Aorta (tissue), 5 donors: ENCODE measurements around the gene ATP5ME. TPM values are rescaled to one million over a fixed set of nuclear protein-coding genes. Genes with fewer than 3 reads are reported as not detected.

ENCODE experiments used
- ATAC-seq: fragments of 200-7000 bp; cut with Tn5 transposase; one replicate; pipeline ENCODE4 v1.9.1; 2022; ENCODE audit warnings: moderate library complexity; ENCODE audit not compliant: low FRiP score
- DNase-seq, 2 donors: peaks; one replicate each; pipeline ENCODE4 v3.0.0-alpha.2; 2020
- H3K27ac ChIP-seq, 2 donors: one replicate each; pipeline ENCODE4 v1.5.1; 2013; ENCODE audit warnings: low read length in 2 of 2, mild to moderate bottlenecking in 2 of 2, moderate library complexity in 2 of 2, control low read depth in 1 of 2, inconsistent platforms in 1 of 2, low read depth in 1 of 2
- H3K27me3 ChIP-seq, 2 donors: one replicate each; pipeline ENCODE4 v1.6.1; 2013; ENCODE audit warnings: control low read depth in 1 of 2, low read length in 1 of 2, mild to moderate bottlenecking in 1 of 2, moderate library complexity in 1 of 2; ENCODE audit not compliant: insufficient read depth in 2 of 2, control insufficient read depth in 1 of 2
- H3K36me3 ChIP-seq, 2 donors: one replicate each; pipeline ENCODE4 v1.6.1; 2013; ENCODE audit warnings: control low read depth in 1 of 2, low read length in 1 of 2, mild to moderate bottlenecking in 1 of 2; ENCODE audit not compliant: insufficient read depth in 2 of 2, control insufficient read depth in 1 of 2
- H3K4me1 ChIP-seq, 2 donors: one replicate each; pipeline ENCODE4 v1.6.1; 2013; ENCODE audit warnings: low read length in 2 of 2, control low read depth in 1 of 2, mild to moderate bottlenecking in 1 of 2, moderate library complexity in 1 of 2; ENCODE audit not compliant: insufficient read depth in 2 of 2, control insufficient read depth in 1 of 2
- H3K4me3 ChIP-seq, 2 donors: one replicate each; pipeline ENCODE4 v1.5.1; 2013; ENCODE audit warnings: low read length in 2 of 2, control low read depth in 1 of 2, mild to moderate bottlenecking in 1 of 2
- H3K9me3 ChIP-seq: one replicate; pipeline ENCODE4 v1.6.1; 2013; ENCODE audit warnings: mild to moderate bottlenecking, low read length; ENCODE audit not compliant: control insufficient read depth
- WGBS, 2 donors: extraction: QIAGEN DNeasy Blood & Tissue Kit; methylation state at CpG; one replicate each; pipeline ENCODE4 v1.1.7; 2013; 5-methylcytosine and 5-hydroxymethylcytosine counted together
- intact Hi-C, 2 donors: fragments of 100-400 bp; cut with DNase I; formaldehyde crosslinking; loops; one replicate each; pipeline versions ENCODE4 v1.14.2 to v1.15.0; 2022
- polyA plus RNA-seq, 2 donors: library from polyadenylated mRNA; stranded (reverse); fragments of 200-250 nt; gene quantifications; one replicate each; pipeline ENCODE4 v1.2.3, GENCODE V29; 2013
- total RNA-seq, 2 donors: library from RNA; stranded (reverse); fragmentation: NEBNext Ultra II Directional; extraction: Animal tissue kit (Norgen Biotek cat#: 25700); gene quantifications; one replicate each; pipeline ENCODE4 v1.2.1, GENCODE V29; 2021
- donor health status: healthy with polysubstance abuse.
- donor health status: Bipolar disorder and iron deficiency.
- donor health status: DM: no; HTN: no; CAD: no.
- donor health status: DM: no; HTN: no; CAD: no.
- donor health status: DM: yes; HTN: yes; CAD: no.

Gene ATP5ME
- total and polyA plus RNA-seq, 4 donors: 152 to 599 (median 327) TPM

- Histone ChIP-seq H3K4me1 (no peaks in the 10 kb centered on the region), H3K36me3 (no peaks in the 10 kb centered on the region), H3K9me3 (no peaks in the 10 kb centered on the region), H3K27me3 (no peaks in the 10 kb centered on the region), H3K27ac (no peak overlapping the region), H3K4me3 (no peak overlapping the region)
- ATAC-seq (peak; percentile 78), DNase-seq (peak; percentile 93 to 95)
- intact Hi-C loops: no loop called here
- 82 to 84% methylated on average over 34 to 38 of the region's 38 CpGs for WGBS, 2 donors
These were observed 13.2 kb upstream of the ATP5ME start for GRCh38 chr4:687048-687970.

GRCh38 chr4:686413-687040 is 12.5 kb upstream of the ATP5ME start:
- 94% methylated on average over 27 to 31 of the region's 31 CpGs for WGBS, 2 donors
- no peaks in the 10 kb centered on the region for H3K4me1 ChIP-seq

GRCh38 chr4:685679-686412 is 11.8 kb upstream of the ATP5ME start:
- Histone ChIP-seq H3K27ac (no peak overlapping the region), H3K4me3 (no peak overlapping the region), H3K27me3 (no peaks in the 10 kb centered on the region), H3K9me3 (no peaks in the 10 kb centered on the region), H3K36me3 (no peaks in the 10 kb centered on the region), H3K4me1 (no peaks in the 10 kb centered on the region)
- no peak for ATAC-seq
- peak in 1 of 2 donors; percentile 46 for DNase-seq
- intact Hi-C loops: no loop called here
- 93 to 94% methylated on average over 33 to 37 of the region's 37 CpGs for WGBS, 2 donors

More at GRCh38 chr4:686413-687040, 12.5 kb upstream of the ATP5ME start:
- Histone ChIP-seq H3K36me3 (no peaks in the 10 kb centered on the region), H3K27ac (no peak overlapping the region), H3K4me3 (no peak overlapping the region), H3K9me3 (no peaks in the 10 kb centered on the region), H3K27me3 (no peaks in the 10 kb centered on the region)
- ATAC-seq: no peak
- intact Hi-C loops: no loop called here
- peak; percentile 53 to 77 for DNase-seq

- Histone ChIP-seq H3K36me3 (no peaks in the 10 kb centered on the region), H3K4me1 (no peaks in the 10 kb centered on the region), H3K4me3 (no peak overlapping the region), H3K27me3 (no peaks in the 10 kb centered on the region), H3K9me3 (no peaks in the 10 kb centered on the region), H3K27ac (no peak overlapping the region)
- DNase-seq (peak in 1 of 2 donors; percentile 53), ATAC-seq (no peak)
- intact Hi-C loops: no loop called here
- WGBS, 2 donors: 84 to 87% methylated on average over 21 of the region's 21 CpGs
These were observed 10.7 kb upstream of the ATP5ME start for GRCh38 chr4:684623-685327.

- Histone ChIP-seq H3K9me3 (no peaks in the 10 kb centered on the region), H3K4me3 (no peak overlapping the region), H3K27me3 (no peaks in the 10 kb centered on the region), H3K36me3 (no peaks in the 10 kb centered on the region), H3K4me1 (no peaks in the 10 kb centered on the region), H3K27ac (no peak overlapping the region)
- WGBS, 2 donors: 50 to 55% methylated on average over 18 to 19 of the region's 19 CpGs
- ATAC-seq (peak; percentile 26), DNase-seq (peak; percentile 76 to 82)
- intact Hi-C loops: no loop called here
These were observed 10.0 kb upstream of the ATP5ME start for GRCh38 chr4:683982-684622.

GRCh38 chr4:683247-683897 is 9.3 kb upstream of the ATP5ME start:
- Histone ChIP-seq H3K36me3 (no peaks in the 10 kb centered on the region), H3K9me3 (no peaks in the 10 kb centered on the region), H3K27me3 (no peaks in the 10 kb centered on the region), H3K4me3 (no peak overlapping the region), H3K27ac (no peak overlapping the region), H3K4me1 (no peaks in the 10 kb centered on the region)
- intact Hi-C loops: no loop called here
- ATAC-seq: no peak
- WGBS, 2 donors: 86% methylated on average over 25 of the region's 25 CpGs
- peak in 1 of 2 donors; percentile 48 for DNase-seq

GRCh38 chr4:682490-683172 is 8.6 kb upstream of the ATP5ME start:
- Histone ChIP-seq H3K27me3 (no peaks in the 10 kb centered on the region), H3K36me3 (no peaks in the 10 kb centered on the region), H3K9me3 (no peaks in the 10 kb centered on the region), H3K4me3 (no peak overlapping the region), H3K4me1 (no peaks in the 10 kb centered on the region), H3K27ac (no peak overlapping the region)
- no peak for ATAC-seq
- WGBS, 2 donors: 93% methylated on average over 23 of the region's 23 CpGs
- intact Hi-C loops: no loop called here
- DNase-seq: peak in 1 of 2 donors; percentile 49
